Measurements from ENCODE around the gene LRP6. TPM values are rescaled to one million over a fixed set of nuclear protein-coding genes. Genes with fewer than 3 reads are reported as not detected.

Gene LRP6
- total RNA-seq, 1 experiment from 2014 or later: 22.0 TPM

- Histone ChIP-seq H3K27ac (ENCODE audit: low read length) (no peak overlapping the region), H3K4me1 (ENCODE audit: control insufficient read depth, insufficient read depth, low read length) (no peaks in the 10 kb centered on the region), H3K9me3 (ENCODE audit: control insufficient read depth, insufficient read depth, low read depth, low read length) (no peaks in the 10 kb centered on the region), H3K36me3 (ENCODE audit: control insufficient read depth, insufficient read depth, low read length) (no peaks in the 10 kb centered on the region), H3K27me3 (ENCODE audit: control insufficient read depth, insufficient read depth, low read length) (no peaks in the 10 kb centered on the region), H3K4me3 (ENCODE audit: low read depth in 2 of 2, low read length in 2 of 2) (no peak overlapping the region)
- intact Hi-C loops (cut with micrococcal nuclease; ENCODE audit: unreplicated experiment) (no loop called here), in situ Hi-C loops (cut with HindIII; ENCODE audit: low pct_unique_long_range_greater_than_20kb, low sequenced_read_pairs) (no loop called here)
- no TSS peak for BruUV-seq (replicated peaks)
- ChIA-PET CTCF (no interaction called here), POLR2A (no interaction called here)
- TF ChIP-seq SIN3A (IDR thresholded peaks at IDR 0.05; ENCODE audit: borderline replicate concordance, insufficient read depth, low read depth, low read length) (no peak), TCF7L2 (IDR thresholded peaks at IDR 0.05; ENCODE audit: low read depth, low read length) (no peak), POLR2AphosphoS5 (IDR thresholded peaks at IDR 0.05; ENCODE audit: low read depth, low read length) (no peak)
- TF ChIP-seq, protein P1, sequence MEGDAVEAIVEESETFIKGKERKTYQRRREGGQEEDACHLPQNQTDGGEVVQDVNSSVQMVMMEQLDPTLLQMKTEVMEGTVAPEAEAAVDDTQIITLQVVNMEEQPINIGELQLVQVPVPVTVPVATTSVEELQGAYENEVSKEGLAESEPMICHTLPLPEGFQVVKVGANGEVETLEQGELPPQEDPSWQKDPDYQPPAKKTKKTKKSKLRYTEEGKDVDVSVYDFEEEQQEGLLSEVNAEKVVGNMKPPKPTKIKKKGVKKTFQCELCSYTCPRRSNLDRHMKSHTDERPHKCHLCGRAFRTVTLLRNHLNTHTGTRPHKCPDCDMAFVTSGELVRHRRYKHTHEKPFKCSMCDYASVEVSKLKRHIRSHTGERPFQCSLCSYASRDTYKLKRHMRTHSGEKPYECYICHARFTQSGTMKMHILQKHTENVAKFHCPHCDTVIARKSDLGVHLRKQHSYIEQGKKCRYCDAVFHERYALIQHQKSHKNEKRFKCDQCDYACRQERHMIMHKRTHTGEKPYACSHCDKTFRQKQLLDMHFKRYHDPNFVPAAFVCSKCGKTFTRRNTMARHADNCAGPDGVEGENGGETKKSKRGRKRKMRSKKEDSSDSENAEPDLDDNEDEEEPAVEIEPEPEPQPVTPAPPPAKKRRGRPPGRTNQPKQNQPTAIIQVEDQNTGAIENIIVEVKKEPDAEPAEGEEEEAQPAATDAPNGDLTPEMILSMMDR (IDR thresholded peaks at IDR 0.05): no peak
- TF ChIP-seq, protein P2, sequence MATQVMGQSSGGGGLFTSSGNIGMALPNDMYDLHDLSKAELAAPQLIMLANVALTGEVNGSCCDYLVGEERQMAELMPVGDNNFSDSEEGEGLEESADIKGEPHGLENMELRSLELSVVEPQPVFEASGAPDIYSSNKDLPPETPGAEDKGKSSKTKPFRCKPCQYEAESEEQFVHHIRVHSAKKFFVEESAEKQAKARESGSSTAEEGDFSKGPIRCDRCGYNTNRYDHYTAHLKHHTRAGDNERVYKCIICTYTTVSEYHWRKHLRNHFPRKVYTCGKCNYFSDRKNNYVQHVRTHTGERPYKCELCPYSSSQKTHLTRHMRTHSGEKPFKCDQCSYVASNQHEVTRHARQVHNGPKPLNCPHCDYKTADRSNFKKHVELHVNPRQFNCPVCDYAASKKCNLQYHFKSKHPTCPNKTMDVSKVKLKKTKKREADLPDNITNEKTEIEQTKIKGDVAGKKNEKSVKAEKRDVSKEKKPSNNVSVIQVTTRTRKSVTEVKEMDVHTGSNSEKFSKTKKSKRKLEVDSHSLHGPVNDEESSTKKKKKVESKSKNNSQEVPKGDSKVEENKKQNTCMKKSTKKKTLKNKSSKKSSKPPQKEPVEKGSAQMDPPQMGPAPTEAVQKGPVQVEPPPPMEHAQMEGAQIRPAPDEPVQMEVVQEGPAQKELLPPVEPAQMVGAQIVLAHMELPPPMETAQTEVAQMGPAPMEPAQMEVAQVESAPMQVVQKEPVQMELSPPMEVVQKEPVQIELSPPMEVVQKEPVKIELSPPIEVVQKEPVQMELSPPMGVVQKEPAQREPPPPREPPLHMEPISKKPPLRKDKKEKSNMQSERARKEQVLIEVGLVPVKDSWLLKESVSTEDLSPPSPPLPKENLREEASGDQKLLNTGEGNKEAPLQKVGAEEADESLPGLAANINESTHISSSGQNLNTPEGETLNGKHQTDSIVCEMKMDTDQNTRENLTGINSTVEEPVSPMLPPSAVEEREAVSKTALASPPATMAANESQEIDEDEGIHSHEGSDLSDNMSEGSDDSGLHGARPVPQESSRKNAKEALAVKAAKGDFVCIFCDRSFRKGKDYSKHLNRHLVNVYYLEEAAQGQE (IDR thresholded peaks at IDR 0.05; ENCODE audit: insufficient read depth in 1 of 2, low read depth in 2 of 2, low read length in 1 of 2): no peak
- ATAC-seq: no peak
- DNase-seq (ENCODE audit: low read depth, low spot score): no peak
Measured at GRCh38 chr12:12107678-12108077, 159.2 kb downstream of the LRP6 start.

DNA sequence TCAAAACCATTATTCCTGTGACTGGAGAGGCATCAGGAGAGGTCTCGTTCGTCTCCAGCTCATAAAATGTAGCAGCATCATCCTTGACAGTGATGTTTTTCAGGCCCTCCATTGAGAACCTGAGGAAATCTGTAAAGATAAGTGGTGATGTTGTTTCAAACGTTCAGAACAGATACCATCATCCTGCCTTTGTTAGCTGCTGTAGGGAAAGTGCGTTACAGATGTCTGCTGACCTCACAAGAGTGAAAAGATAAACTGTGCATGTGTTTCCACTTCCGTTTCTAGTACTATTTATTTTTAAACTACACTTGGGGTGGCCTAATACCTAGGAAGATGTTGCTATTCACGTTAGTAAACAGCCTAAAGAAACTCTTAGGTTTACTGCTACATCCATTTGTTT lies 167.7 kb downstream of the LRP6 start:
- in situ Hi-C loops (cut with HindIII; ENCODE audit: low pct_unique_long_range_greater_than_20kb, low sequenced_read_pairs): no loop called here
- POLR2A ChIA-PET: no interaction called here
- H3K36me3 ChIP-seq (ENCODE audit: control insufficient read depth, insufficient read depth, low read length): no peaks in the 10 kb centered on the region
- no peaks in the 10 kb centered on the region for H3K9me3 ChIP-seq (ENCODE audit: control insufficient read depth, insufficient read depth, low read depth, low read length)
- H3K27me3 ChIP-seq (ENCODE audit: control insufficient read depth, insufficient read depth, low read length): no peaks in the 10 kb centered on the region
- no peaks in the 10 kb centered on the region for H3K4me1 ChIP-seq (ENCODE audit: control insufficient read depth, insufficient read depth, low read length)
- intact Hi-C loops (cut with micrococcal nuclease; ENCODE audit: unreplicated experiment): no loop called here
- no peak overlapping the region for H3K4me3 ChIP-seq (ENCODE audit: low read depth in 2 of 2, low read length in 2 of 2)
- ATAC-seq: no peak
- TF ChIP-seq POLR2AphosphoS5 (IDR thresholded peaks at IDR 0.05; ENCODE audit: low read depth, low read length) (no peak), TCF7L2 (IDR thresholded peaks at IDR 0.05; ENCODE audit: low read depth, low read length) (no peak), SIN3A (IDR thresholded peaks at IDR 0.05; ENCODE audit: borderline replicate concordance, insufficient read depth, low read depth, low read length) (no peak)
- TF ChIP-seq, protein P1 (IDR thresholded peaks at IDR 0.05): no peak
- TF ChIP-seq, protein P2 (IDR thresholded peaks at IDR 0.05; ENCODE audit: insufficient read depth in 1 of 2, low read depth in 2 of 2, low read length in 1 of 2): no peak
- DNase-seq (ENCODE audit: low read depth, low spot score): no peak
- no TSS peak for BruUV-seq (replicated peaks)
- CTCF ChIA-PET: no interaction called here
- no peak overlapping the region for H3K27ac ChIP-seq (ENCODE audit: low read length)

Data from Panc1 (cell line).